Measurements from ENCODE around the gene METTL3.

Gene METTL3

DNA sequence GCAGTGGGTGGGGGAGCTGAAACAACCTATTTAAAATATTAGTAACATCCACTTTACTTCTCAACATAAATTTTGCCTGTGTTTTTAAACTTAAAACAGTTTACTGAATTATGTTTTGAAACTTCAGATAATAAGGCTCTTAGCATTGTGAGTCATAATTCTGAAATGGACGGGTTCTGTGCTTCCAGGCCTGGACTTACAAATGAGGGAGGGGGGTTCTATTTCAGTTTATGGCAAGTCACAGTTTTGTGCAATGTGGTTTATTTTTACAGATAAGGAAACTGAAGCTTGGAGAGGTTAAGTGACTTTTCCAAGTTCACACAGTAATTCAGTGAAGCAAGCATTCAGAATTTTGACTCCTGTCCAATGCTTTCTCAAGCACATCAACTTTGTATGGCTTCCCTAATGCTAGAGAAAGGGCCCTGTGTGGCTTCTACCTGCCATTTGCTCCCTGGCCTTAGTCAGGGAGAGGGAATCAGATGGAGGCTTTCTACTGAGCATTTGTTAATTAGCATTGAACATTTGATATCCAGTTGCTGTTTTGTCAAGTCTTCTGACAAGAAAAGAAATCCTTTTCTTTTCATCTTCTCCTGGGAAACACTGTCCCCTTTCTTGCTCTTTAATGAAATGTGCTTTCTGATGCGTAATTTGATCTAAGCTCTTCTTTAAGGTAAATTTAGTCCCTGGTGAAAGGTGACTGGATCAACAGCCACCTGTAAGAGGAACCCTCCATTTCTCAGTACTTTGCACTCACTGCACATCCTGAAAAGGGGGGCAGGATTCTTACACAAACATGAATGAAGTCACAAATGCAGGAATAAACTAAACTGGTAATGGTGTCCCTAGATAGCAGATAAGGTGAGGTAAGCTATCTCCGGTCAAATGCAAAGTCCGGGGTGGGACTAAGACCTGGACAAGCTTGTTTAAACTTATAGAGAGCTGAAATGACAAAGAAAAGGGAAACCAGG is 17.5 kb upstream of the METTL3 start:
- no peak for DNase-seq (ENCODE audit: low read depth, low spot score)
- no peak overlapping the region for H3K27ac ChIP-seq

DNA sequence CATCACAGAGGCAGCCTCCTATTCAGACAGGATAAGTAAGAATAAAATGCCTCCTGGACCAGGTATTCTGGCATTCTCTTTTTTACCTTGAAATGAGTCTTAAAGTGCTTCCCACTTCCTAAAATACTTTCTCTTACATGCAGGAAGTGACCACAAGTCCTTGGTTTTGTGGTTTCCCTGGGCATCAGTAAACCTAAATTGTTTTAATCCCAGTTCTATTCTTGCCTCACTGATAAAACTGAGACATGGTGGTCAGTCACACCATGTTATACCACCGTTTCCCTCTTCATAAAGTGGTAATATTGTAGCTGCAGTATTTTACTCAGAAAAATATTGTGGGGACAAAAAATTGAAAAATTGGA is 16.2 kb upstream of the METTL3 start:
- no peak for DNase-seq (ENCODE audit: low read depth, low spot score)
- H3K27ac ChIP-seq: no peak overlapping the region

DNA sequence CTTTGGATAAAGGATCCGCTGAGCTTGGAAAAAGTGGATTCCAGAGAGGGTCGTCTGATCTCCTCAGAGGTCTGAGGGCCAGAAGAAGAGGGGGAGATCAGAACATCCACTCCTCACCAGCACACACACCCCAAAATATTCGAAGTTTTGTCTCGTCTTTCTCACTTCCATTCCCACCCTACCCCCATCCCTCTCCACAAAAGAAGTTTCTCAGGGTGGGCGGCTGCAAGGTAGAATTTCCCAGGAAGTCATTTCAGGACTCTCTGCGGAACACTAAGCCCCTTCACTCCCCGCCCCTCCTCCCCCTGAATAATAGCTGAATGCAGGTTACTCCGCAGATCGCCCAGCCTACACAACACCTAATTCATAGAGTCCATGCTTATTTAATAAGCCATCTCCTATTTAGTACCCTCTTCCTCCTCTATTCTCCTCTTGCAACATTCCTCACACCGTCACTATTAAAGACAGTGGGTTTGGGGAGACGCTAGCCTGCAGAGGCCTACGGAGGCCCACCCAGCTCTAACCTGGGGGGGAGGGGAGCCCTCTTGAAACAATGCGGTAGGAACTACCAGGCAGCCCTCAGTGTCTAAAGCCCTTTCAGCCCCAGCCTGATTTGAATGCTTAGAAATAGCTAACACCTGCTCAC is 15.7 kb upstream of the METTL3 start:
- no peak for DNase-seq (ENCODE audit: low read depth, low spot score)
- H3K27ac ChIP-seq: no peak overlapping the region

DNA sequence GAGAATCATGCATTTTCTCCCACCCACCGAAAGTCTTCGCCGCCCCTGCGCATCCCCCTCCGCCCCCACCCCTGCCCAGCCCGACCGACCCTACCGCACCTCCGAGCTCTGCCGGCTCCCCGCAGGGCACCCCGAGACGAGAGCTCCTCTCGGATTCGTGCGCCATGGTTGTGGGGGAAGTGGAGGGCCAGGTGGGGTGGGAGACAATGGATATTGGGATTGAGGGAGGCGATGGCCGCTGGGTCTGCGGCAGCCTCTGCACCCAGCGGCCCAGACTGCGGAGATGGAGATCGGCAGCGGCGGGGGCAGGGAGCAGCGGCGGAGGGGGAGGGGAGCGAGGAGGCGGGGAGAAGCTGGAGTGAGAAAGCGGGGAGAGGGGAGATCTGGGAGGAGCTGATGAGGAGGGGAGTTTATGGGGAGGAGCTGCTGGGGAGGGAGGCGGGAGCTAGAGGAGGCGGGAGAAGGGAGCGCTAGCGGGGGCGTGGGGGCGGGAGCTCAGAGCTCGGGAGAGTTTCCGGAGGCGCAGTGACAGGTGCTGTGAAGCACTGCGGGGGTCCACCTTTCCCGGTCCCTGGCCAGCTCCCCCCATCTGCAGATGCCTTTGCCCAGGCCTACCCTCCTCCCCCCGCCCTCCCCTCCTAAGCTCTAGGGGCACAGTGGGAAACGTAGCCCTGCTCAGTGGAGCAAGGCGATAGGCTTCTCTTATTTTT is 15.0 kb upstream of the METTL3 start, which contains the start of gene SALL2:
TSS of gene SALL2 (minus strand) at position 385 of the 710 bp plus-strand sequence. CDS start at position 166, 219 bp downstream.
- no peak for DNase-seq (ENCODE audit: low read depth, low spot score)
- H3K27ac ChIP-seq: no peak within 1 kb of the TSS

DNA sequence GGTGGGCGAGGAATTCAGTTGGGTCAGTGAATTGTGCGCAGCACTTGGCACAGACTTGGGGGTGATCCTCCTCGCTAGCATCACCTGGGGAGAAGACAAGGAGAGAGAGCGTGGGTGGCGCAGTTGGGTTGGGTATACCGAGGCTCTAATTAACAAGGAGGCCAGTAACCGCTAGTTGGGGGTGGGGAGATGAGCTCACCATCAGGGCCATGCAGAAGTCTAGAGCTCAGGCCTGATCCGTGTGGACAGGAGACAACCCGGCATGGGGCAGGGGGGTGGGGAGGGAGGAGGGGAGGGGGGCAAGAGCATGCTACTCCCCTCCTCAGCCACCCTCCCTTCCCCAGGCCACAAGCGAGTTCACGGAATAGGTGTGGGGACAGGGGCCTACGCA is 14.4 kb upstream of the METTL3 start:
- H3K27ac ChIP-seq: no peak overlapping the region
- no peak for DNase-seq (ENCODE audit: low read depth, low spot score)

DNA sequence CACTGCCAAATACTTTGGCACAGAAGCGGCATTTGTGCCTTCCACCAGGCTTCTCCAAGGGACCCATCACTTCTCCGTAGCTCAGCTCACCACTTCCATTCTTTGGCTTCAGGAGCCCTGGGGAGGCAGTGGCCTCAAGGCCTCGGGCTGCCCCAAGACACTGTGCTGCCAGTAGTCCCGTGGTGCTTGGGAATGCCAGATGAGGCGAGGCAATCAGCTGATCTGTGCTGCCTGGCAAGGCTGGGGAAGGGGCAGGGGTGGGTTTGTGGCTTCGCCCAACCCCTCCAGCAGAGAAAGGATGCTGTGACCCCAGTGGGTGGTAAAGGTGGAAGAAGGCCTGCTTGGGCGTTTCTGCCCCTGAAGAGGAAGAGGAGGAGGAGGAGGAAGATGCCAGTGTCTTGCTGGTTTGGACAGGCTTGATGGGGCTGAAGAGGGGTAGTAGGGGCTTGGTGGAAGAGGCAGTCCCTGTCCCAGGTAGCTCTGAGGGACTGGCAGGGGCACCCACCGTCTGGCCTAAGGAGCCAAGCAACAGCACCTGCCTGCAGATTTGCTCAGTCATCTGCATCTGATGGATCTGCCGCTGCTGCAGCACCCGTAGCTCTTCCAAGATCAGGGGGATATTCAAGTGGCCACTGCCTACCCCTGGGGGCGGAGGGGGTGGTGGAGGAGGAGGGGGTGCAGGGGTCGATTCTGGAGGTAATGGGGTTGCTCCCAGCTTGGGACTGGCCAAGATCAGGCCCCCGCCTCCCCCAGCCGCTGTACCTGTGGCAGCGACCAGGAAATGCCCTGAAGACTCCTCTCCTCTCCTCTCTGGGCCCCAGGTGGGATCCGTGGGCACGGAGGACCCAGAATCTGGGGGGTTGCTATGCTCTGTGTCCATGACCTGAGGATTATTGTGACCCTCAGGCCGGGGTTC is 13.7 kb upstream of the METTL3 start:
- DNase-seq (ENCODE audit: low read depth, low spot score): no peak
- H3K27ac ChIP-seq: no peak overlapping the region

DNA sequence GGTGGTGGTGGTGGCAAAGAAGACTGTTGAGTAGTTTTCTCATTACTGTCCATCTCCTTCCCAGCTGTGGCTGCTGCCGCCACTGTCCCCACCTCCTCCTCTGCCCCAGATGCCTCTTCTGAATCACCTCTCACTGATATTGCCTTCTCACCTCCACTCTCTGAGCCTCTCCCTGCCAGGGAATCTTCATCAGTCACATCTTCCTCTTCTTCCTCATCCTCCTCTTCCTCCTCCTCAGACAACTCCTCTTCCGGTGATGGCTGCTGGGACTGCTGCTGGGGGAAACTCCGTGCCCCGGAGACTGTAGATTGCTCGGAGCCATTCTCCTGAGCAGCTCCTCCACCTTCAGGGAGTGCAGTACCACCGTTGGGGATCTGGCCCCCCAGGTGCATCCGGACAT is 12.1 kb upstream of the METTL3 start:
- DNase-seq (ENCODE audit: low read depth, low spot score): no peak
- no peak overlapping the region for H3K27ac ChIP-seq

DNA sequence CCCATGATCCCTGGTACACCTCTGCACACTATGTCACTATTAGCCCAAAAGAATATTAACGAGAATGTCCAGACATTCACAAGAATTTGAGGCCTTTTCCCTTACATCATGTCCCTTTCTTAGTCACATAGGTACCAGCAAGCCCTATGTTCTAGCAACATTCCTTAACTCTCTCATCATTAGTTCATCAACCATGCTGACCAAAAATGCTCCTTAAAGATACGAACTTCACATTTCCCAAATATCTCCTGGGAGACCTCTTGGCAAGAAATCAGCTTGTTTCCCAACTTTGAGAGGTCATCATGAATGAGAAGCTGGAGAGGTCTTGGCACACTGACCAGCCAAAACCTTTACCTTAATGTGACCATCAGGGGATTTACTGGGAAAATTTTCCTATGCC is 10.4 kb upstream of the METTL3 start:
- H3K27ac ChIP-seq: no peak overlapping the region
- no peak for DNase-seq (ENCODE audit: low read depth, low spot score)

DNA sequence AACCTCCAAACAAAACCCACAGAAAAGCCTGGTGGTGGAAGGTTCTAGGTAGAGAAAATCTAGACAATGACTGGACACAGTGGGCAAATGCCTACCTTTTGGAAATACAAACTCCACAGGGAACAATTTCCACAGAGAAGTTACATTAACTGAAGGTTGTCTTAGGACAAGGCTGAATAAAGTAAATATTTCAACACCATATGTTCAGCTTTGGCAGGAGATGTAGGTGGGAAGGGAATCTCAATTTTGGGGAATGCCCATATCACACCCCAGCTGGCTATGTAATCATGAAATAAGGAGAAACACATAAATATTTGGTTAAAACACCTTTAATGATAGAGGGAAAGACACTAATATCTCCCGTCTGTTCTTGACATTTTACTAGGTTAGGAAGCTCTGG is 9.6 kb upstream of the METTL3 start:
- no peak for DNase-seq (ENCODE audit: low read depth, low spot score)

DNA sequence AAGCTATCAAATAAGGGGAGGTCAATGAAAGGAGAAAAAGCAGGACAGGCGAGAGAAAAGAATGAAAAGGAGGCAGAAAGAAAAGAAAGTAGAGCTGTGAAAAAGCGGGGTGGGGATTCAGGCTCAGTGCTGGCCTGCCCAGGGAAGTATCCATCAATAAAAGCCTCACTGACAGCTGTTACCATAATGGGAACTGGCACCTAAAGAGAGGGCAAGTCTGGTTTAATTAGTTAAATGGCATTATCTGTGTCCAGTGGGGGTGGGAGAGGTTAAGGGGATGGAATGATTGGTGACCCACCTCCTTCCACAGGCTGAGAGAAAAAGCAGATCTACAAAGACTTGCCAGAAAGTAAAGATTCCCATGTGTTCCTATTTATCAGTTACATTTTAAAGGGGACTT is 7.6 kb upstream of the METTL3 start:
- H3K27ac ChIP-seq: no peak overlapping the region
- no peak for DNase-seq (ENCODE audit: low read depth, low spot score)

More for the DNA sequence above, 9.6 kb upstream of the METTL3 start:
- no peak overlapping the region for H3K27ac ChIP-seq

DNA sequence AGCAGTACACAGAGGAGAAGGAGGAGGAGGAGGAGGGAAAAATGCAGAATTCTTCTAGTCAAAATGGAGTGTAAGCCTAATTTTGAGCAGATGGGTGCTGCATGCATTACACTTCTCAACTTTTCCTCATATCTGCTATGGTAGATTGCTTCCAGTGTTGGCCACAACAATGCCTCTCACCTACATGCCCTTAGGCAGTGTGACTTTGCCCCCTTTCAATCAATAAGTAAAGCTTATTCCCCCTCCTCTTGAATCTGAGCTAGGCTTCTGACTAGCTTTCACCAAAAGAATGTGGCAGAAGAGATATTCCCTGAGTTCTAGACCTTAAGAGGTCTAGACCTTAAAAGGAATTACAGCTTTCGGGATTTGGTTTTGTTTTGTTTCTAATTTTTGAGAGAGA is 3.2 kb upstream of the METTL3 start:
- no peak for DNase-seq (ENCODE audit: low read depth, low spot score)
- H3K27ac ChIP-seq: no peak overlapping the region

DNA sequence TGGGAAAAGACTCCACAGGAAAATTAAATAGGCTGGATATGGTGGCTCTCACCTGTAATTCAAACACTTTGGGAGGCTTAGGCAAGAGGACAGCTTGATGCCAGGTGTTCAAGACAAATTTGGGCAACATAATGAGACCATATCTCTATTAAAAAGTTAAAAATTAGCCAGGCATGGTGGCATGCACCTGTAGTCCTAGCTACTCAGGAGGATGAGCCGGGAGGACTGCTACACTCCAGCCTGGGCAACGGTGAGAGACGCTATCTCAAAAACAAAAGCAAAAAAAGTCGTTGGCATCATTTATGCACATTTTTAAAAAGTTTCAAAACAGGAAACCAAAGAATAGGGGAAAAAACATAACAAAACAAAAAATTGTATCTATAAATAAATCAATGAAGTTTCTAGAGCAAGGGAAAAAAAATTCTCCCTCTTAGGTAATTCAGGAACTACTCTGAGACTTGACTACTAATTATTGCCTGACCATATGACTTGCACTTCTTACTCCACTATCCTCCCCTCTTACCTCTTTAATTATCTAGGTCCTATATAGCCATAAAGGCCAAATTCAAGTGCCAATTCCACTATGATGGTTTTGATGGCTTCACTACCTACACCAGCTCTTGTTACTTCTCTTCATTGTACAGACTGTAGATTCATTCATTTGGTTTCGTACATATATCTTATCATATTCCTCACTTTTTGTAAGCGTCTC is 1.6 kb downstream of the METTL3 start:
- no peak for DNase-seq (ENCODE audit: low read depth, low spot score)
- no peak overlapping the region for H3K27ac ChIP-seq

DNA sequence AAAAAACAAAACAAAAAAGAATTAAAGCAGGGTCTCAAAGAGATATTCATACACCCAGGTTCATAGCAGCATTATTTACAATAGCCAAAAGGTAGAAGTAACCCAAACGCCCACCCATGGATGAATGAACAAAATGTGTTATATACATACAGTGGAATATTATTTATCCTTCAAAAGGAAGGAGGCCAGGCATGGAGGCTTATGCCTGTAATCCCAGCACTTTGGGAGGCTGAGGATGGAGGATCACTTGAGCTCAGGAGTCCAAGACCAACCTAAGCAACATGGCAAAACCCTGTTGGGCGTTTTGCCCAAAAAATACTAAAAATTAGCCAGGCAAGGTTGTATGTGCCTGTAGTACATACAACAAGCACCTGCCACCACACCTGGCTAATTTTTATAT is 4.6 kb downstream of the METTL3 start:
- DNase-seq (ENCODE audit: low read depth, low spot score): no peak
- H3K27ac ChIP-seq: no peak overlapping the region

DNA sequence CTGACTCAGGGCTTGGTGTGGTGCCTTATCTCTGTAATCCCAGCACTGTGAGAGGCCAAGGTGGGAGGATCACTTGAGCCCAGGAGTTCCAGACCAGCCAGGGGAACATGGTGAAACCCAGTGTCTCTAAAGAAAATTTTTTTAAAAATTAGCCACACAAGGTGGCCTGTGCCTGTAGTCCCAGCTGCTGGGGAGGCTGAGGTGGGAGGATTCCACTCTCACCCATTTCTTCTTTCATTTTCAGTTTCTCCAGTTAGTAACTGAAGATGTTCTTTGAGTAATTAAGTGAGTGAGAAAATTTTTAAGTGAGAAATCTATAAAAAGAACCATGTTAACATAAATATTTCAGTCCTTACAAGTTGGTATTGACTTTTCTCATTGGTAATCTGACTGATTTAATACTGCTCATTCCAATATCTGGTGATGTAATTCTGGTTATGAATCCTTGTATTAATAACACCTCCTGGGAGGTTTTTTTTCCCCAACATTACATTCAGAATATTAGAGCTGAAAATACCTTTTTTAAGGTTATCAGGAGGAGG is 6.1 kb downstream of the METTL3 start:
- no peak for DNase-seq (ENCODE audit: low read depth, low spot score)
- H3K27ac ChIP-seq: no peak overlapping the region

DNA sequence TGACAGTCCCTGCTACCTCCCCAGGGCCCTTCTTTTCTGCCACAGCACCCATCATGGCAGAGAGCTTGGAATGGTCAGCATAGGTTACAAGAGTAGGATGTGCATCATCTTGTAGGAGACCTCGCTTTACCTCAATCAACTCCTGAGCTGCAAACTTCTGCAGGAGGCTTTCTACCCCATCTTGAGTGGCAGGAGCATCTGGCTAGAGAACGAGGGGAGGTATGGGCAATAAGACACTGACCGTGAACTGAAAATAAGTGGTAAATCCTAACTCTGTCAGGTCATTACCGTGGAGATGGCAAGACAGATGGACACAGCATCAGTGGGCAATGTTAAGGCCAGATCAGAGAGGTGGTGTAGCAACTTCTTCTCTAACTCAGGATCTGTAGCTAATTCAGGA is 7.8 kb downstream of the METTL3 start:
- no peak for DNase-seq (ENCODE audit: low read depth, low spot score)
- no peak overlapping the region for H3K27ac ChIP-seq

DNA sequence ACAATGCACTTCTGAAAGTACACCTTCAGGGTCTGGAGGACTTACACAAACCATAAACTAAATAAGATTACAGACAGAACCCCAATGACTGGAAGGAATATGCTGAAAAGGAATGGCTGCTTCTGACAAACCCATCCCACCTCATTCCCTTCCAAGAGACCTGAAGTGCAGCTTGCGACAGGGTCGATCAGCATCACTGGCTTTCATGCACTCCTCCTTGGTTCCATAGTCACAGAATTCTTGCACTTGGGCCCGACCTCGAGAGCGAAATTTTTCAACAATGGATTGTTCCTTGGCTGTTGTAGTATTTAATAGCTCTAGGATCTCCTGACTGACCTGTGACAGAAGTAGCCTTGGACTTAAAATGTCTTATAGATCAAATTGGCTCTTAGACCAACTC is 9.6 kb downstream of the METTL3 start:
- no peak overlapping the region for H3K27ac ChIP-seq
- DNase-seq (ENCODE audit: low read depth, low spot score): no peak

DNA sequence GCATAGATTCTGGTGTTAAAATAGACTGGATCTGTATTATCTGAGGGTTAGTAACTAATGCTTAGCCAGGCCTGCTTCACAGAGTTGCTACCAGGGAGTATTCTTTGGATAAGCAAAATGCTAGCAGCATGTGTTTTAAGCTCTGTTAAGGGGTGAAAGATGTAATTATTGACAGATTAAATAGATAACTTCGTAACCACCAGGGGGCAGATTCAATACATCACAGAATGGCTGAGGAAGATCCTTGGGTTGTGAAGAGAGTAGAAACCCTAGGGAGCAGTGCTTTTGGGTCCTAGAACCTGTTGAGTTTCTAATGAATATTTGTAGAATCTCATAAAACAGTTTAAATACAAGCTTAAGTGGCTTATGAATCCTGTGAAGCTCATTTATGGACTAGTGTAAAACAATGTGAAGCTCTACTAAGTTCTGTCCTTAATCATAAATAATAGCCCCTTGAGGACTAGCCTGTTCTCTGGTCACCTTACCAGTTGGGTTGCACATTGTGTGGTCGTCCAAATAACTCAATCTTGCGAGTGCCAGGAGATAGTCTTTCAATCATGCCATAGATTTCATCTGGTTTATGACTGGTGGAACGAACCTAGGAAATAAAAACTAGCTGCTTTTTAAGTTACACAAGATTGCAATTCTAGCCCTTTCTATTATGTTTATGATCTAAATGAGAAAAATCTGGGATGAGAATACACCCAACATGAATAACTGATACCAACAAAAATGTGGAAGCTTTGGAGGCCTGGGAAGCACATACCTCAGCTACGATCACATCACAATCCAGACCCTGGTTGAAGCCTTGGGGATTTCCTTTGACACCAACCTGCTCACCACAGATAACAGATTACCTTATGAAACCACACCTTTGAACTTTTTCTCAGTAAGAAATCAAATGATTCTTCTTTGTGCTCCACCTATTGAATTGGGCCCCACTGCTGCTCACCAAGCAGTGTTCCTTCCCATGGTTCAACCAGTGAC is 12.3 kb downstream of the METTL3 start:
- no peak overlapping the region for H3K27ac ChIP-seq
- no peak for DNase-seq (ENCODE audit: low read depth, low spot score)

DNA sequence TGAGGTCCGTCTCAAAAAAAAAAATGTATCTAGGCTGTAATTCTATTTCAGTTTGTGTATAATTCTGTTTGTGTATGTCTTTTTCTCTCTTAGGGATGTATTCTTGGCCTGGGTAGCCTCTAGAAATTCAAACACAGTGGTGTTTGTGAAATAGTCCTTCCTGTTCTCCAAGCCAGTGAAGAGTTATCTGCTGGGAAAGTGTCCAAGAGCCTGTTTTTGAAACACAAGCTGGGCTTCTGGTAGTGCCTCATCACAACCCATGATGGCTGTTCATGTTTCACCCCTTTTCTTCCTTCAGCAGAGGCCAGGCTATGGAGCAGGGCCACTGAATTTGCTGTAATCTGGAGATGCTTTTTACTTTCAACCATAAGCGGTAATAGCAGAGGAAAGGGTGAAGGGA is 14.7 kb downstream of the METTL3 start:
- H3K27ac ChIP-seq: no peak overlapping the region
- no peak for DNase-seq (ENCODE audit: low read depth, low spot score)

Data from epithelial cell of prostate (primary cell).